ENCODE data around the gene SLC2A5.
"Not testable (repeated sequence)": the region's sequence is repeated elsewhere in the genome, so short reads cannot be mapped to it uniquely, and the experiment has no call there.

The SLC2A5 gene, protein sequence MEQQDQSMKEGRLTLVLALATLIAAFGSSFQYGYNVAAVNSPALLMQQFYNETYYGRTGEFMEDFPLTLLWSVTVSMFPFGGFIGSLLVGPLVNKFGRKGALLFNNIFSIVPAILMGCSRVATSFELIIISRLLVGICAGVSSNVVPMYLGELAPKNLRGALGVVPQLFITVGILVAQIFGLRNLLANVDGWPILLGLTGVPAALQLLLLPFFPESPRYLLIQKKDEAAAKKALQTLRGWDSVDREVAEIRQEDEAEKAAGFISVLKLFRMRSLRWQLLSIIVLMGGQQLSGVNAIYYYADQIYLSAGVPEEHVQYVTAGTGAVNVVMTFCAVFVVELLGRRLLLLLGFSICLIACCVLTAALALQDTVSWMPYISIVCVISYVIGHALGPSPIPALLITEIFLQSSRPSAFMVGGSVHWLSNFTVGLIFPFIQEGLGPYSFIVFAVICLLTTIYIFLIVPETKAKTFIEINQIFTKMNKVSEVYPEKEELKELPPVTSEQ

DNA sequence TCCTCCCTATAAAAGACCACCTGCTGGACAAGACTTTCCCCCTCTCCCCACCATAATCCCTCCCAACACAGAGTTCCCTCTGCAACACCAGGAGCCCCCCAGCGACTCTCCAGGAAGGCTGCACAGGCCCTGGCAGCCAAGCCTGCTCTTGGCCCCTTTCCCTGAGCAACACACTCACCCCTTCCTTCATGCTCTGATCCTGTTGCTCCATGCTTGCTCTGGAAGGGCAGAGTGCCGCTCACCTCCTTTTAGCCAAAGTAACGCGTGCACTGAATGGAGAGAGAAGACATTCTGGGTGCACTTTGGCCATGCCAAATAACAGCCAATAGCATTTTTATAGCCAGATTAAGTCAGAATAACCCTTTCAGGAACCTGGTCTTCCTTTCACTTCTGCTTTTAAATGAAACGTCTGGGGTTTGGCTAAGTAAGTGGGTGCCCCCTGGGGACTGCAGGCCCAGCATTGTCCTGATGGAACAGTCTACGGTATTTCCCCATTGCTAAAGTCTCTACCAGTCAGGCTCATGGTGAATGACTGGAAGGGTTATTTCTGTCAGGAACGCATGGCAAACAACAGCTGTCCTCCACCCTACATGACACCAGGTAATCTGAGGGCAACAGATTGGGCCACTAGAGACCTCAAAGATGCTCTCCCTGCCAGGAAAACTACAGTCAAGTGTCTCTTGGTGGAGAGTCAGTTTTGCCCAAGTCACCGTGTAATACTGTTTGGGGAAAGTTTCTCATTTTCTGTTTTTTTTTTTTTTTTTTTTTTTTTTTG lies at the start of gene SLC2A5:
Gene SLC2A5, minus strand, starts transcription at position 310 of the 775 bp plus-strand sequence. Its CDS starts 99 bp downstream, at position 211.
- no peak for DNase-seq

DNA sequence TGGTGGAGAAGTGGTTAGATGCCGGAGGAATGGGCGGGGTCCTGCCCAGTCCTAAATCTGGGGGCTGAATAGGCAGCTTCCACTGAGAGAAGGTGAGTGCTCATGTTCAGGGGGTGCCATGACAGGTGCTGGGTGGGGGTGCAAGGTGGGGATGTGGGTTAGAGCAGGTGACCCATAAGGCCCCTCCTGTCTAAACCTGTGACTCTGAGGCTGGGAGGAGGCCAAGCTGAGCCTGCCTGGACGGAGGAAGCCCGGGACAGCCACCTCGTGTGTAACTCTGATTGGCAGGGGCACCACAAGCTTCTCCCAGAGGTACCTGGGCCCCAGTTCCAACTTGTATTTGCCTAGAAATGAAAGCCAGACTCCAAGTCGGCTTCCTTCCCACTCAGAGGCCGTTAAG lies 48.8 kb upstream of the SLC2A5 start:
- DNase-seq, result no peak

DNA sequence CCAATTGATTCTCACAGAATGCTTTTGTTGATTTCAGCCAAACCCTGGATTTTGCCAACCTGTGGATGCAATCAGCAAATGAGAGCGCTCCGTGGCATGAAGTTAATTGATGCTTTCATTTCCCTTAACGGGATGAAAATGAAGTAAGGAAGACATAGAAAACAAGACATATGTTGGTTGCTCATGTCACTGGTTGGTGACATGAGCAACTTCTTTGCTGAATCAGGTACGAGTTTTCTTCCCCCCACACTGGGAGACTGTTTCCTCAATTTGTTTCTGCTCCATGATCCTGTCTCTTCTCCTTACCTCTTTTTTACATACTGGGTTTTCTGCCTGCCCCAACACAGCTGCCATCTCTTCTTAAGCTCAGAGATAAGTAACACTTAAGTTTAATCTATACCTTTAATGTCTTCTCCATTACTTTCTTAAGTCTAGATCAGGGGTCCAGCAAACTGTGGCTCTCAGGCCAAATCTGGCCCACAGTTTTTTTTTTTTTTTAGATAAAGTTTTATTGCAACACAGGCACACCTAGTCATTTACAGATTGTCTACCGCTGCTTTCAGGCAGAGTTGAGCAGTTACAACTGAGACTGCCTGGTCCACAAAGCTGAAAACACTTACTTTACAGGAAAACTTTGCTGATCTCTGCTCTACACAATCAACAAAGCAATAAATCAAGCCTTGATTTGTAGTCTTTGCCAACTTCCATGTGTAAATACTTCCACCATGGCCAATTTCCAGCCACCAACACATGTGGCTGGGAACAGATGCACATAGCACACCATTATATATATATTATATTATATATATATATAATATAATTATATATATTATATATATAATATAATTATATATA lies 46.1 kb upstream of the SLC2A5 start:
- no peak for DNase-seq

DNA sequence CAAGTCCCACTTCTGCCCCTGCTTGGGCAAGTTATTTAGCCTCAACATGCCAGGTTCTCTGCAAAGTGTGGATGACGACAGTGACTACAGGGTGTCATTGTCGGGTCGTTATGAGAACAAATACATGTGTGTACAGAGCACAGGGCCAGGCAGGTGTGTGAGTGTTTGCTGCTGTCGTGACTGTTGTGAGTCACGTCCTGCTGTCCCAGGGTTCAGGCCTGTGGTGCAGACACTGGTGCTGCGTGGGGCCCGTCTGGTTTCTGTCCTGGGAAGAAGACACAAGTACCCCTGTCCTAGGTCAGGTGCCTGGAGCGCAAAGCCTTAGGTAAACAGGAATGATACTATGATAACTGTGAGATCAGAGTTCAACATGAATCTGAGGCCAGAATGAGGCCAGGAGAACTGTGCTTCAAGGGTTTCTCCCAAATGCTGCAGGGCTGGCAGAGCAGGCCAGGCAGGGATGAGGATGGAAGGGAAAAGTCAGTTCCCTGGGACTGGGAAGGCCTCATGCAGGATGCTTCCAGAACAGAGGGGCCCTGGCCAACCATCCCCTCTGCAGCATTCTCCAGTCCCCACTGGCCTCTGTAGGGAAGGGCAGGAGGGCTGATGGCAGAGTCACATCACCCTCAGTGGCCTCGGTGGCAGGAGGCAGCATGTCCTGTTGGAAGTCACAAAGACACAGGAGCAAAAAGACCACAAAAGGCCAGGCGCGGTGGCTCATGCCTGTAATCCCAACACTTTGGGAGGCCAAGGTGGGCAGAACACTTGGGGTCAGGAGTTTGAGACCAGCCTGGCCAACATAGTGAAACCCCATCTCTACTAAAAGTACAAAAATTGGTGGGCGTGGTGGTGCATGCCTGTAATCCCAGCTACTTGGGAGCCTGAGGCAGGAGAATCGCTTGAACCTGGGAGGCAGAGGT lies 43.8 kb upstream of the SLC2A5 start:
- DNase-seq, result no peak

DNA sequence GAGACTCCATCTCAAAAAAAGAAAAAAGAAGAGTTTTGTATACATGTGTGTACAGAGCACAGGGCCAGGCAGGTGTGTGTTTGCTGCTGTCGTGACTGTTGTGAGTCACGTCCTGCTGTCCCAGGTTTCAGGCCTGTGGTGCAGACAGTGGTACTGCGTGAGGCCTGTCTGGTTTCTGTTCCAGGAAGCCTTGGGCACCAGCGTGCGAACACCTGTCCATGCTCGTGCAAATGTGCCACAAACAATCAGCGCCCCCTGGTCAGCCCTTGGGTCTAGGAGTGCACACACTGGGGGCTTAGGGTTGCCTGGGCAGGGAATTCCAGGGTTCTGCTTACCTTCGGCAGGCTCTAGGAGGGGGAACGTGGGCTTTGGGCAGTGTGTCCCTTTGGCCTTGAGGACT lies 42.5 kb upstream of the SLC2A5 start:
- peak; percentile 40 for DNase-seq

DNA sequence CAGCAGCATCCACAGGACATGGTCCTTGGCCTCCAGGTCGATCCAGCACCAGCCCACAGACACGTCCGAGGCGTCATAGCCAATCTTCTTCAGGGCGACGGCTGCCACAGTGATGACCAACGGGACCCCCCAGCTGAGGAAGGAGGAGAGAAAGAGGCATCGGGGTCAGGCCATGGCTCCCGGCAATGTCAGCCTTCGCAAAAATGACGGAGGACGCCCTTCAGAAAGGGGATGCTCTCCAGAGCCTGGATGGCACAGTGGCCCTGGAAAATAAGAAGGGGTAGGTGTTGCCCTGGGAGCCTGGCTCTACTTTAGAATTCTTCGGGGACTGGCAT lies 41.9 kb upstream of the SLC2A5 start:
- no peak for DNase-seq

DNA sequence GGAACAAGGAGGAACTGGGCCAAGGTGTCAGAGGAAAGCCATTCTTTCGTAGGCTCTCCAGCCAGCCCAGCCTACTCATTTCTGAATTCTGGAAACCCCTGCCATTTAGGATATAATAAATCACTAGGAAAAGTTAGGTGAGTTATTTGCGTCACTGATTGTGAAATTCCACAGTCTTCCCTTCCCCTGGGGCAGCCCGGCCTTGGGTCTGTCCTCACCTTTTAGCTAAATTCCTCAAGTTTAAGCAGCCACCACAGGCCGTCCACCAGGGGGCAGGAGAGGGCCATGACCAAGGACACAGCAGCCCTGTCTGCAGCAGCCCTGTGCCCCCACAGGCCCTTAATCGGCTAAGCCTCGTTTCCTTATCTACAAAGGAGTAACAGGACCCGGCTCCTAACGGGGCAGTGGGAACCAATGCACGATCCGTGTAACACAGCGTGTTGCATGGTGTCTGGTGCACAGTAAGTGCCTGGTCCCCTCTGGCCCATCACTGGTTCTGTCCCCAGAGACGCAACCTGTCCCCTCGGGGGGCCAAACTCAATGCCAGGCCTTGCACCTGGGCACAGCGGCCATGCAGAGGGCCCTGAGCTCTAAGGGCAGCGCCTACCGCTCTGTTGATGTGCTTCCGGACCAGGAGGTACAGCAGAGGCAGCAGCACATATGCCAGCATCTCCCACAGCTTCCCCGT lies 41.4 kb upstream of the SLC2A5 start:
- DNase-seq, result peak; percentile 92

DNA sequence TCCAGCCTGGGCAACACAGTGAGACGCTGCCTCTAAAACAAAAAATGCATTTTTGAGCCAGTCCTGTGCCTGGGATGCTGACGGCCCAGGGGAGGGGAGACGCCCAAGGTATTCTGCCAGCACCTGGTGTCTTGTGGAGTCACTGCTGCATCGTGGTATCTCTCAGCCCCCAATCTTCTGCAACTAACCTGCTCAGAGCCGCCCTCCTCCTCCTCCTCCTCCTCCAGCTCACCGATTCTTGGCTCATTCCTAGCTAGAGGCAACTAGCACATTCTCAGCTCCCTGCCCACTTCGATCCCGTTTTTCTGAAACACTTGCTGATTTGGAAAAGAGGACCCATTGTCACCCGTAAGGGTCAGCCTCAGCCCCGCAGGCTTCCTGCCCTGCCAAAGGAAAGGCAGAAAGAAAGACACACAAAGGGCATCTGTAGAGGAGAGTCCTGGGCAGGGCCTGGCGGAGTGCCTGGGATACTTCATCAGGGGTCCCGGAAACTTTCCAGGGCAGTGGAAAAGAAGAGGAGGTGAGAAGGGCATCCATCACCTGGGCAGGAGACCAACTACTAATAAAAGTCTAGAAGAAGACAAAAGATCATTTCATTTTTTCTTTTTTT lies 38.7 kb upstream of the SLC2A5 start:
- no peak for DNase-seq

DNA sequence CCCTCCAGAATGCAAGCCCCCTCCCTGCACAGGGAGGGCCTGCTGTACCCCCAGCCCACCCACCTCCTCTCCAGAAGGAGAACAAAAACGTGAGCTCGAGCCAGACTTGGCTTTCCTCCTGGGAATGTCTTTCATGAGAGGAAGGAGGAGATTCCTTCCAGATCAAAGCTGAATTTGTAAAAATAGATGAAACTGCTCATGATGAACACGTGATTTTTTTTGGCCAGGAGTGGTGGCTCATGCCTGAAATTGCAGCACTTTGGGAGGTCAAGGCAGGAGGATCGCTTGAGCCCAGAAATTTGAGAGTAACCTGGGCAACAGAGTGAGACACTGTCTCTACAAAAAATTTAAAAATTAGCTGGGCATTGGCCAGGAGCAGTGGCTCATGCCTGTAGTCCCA lies 37.7 kb upstream of the SLC2A5 start:
- DNase-seq, result no peak

DNA sequence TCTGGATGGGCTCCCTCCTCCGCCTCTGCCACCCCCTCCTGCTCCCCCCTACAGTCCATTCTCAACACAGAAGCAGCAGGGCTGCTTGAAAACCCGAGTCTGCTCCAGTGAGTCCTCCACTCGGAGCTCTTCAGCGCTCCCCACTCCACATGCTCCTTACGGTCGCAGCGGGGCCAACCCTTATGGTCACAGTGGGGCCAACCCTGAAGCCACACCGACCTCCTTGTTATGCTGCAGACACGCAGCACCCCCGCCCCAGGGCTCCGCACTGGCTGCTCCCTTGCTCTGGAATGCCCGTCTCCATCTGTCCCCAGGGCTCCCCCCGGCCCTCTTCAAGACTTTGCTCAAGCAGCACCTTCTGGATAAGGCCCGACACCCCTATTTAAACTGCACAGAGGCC lies 36.9 kb upstream of the SLC2A5 start:
- no peak for DNase-seq

DNA sequence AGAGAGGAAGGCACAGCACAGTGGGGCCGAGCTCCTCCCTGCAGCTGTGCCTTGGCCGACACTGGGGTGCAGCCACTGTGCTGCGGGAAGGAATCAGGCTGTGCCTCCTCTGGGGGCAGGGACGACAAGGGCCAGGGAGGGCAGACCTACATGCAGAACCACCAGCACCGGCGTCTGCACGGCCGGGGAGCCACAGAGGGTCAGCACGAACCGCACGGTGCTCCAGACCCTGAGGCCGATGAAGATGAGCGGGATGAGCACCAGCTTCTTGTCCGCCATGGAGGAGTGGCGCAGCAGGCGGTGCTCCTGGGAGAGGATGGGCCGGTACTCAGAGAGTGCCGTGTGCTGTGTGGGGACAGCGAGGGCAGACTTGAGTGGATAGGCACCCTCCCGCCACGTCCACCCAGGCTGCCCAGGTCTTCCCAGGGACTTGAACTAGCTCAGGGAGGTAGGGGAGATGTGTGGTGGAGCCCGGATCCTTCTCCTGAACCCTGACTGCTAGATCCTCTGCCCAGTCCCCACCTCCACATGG lies 36.0 kb upstream of the SLC2A5 start:
- no peak for DNase-seq

DNA sequence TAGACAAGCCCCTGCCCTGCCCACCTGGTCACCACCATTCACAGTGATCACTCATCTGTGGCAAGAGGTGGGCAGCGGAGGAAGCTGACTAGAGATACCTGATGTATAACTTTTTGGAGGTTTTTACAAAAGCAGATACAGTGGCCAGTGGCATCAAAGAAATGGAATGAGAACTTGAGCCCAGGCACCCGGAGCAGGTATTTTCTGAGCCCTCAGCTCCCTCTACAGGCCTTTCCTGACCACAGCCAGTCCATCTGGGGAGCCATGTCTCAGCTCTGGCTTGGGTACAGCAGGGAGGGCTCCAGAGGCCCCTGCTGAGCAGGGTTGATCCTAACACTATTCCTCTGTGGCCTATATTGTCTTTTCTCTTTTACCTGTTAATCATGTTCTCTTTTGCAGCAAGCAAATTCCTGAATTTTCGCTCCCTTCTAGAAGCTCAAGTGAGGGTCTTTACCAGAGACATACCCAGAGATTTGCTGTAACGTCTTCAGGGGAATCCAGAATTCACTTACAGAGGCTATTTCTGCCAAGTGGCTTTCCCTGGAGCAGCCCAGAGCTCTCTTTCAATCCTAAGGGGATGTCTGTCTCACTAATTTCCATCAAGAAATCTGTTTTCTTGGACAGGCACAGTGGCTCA lies 32.2 kb upstream of the SLC2A5 start:
- DNase-seq, result peak; percentile 29

DNA sequence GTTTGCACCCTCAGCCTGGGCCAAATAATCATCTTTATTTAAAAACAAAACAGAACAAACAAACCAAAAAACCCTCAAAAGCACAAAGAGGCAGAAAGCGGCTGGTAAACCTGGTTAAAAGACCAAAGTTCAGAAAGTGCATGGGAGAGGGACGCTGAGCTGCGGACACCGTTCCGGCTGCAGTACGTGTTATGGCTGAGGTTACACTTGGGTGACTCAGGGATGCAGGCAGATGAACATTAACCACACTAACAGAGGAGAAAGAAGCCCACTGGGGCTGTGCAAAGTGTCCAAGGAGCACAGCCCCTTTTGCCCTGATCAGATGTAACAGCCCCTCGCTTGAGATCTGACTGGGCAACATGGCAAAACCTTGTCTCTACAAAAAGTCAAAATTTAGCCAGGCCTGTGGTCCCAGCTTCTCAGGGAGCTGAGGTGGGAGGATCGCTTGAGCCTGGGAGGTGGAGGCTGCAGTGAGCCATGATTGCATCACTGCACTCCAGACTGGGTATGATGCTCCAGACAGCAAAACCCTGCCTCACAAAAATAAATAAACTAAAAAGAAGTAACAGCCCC lies 31.1 kb upstream of the SLC2A5 start:
- no peak for DNase-seq

DNA sequence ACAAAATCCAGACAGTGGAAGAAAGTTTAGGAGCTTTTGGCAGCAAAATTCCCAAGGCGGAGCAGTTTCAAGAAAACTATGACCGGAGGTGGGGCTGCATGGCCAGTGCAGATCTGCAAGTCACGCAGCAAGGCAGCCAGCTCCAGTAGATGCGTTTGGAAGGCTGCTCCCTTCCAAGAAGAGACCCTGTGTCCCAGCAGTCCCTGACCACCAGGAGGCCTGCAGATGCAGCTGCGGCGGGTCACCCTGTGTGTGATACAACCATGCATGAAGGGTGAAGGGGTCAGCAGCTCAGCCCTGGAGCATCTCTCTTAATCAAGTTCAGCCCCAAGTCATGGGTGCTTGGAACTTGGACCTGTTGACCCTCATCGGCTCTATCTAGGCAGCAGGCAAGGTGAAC lies 30.1 kb upstream of the SLC2A5 start:
- no peak for DNase-seq

DNA sequence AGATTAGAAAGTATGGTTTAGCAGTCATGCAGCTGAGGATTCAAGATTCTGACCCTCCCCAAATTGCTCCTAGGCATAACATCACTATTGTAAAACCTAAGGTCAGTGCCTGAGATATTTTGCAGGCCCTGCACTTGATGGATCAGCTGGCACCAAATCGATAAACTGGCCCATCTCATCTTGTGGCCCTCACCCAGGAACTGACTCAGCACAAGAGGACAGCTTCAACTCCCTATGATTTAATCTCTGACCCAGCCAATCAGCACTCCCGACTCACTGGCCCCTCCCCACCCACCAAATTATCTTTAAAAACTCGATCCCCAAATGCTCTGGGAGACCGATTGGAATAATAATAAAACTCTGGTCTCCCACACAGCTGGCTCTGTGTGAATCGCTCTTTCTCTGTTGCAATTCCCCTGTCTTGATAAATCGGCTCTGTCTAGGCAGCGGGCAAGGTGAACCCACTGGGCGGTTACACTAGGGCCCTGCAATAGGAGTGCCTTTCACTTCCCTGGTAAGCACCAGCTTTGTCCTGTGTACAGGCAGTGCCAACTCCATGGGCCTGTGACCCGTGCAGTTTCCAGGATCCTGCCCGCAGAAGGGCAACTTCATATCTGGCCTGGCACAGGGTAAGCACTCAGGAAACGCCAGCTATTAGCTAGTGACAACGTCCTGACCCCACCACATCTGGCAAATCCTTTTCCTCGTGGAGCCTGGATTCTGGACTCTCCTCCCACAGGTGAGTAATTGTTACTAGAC lies 28.7 kb upstream of the SLC2A5 start:
- no peak for DNase-seq

DNA sequence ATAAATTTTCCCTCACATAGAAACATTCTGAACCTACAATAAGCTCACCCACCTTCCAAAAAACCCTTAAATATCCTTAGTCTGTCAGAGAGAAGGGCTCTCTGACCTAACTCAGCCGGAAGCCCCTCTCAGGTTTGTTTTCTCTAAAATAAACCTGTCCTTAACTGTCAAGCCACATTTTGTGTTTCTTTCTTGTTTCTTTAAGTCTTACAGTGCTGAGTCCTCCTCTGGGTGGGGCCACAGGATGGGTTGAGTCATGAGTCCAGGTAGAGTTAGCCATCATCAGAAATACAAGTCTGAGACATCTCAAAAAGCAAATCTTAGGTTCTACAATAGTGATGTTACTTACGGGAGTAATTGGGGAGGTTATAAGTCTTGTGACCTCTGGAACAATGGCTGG lies 26.4 kb upstream of the SLC2A5 start:
- no peak for DNase-seq

DNA sequence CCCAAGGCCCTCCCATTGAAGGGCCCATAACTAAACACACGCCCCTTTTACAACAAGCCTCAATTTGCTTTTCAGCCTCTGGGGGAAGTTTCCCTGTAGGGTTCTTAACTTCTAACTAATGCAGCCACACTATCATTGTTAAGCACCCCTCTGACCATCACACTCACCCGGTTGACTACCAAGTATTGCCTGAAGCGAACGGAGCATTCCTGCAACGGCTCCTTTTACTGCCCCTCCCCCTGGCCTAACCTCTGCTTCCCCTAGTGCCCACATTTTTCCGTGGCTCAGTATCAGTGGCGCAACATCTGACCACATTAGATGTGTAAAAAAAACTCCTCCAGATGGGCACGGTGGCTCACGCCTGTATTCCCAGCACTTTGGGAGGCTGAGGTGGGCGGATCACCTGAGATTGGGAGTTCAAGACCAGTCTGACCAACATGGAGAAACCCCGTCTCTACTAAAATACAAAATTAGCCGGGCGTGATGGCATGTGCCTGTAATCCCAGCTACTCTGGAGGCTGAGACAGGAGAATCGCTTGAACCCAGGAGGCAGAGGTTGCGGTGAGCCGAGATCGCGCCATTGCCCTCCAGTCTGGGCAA lies 24.7 kb upstream of the SLC2A5 start:
- DNase-seq, result not testable (repeated sequence)

DNA sequence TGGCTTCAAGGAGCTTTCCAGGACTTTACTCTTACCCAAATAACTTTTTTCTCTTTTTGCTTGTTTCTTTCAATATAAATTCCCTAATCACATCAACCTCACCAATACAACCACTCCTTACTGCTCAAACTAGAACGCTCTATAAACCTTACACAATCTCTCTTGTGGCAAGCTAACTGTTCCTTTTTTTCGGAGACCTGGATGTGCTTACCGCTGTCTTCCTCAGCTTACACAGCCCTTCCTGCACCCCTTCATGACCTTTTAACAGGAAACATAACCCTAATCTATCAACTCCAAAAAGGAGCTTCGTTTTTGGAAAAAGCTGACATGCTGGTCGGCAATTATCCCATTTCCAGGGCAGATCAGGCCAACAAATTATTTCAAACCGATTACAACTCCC lies 24.1 kb upstream of the SLC2A5 start:
- no peak for DNase-seq

DNA sequence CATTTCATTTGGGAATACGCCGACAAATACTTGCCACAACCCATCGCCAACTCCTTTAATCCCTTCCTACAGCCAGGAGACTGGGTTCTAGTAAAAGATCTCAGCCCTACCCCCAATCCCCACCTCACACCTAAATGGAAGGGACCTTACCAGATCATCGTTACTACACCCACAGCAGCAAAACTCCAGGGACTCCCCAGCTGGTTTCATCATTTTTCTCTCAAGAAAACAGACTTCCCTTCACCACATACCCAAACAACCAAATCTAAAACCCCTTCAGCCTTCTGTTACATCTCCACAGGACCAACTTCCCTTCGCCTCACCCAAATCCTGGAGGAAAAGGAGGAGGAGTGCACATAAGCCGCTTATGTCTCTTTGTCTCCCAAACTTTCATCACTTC lies 23.7 kb upstream of the SLC2A5 start:
- DNase-seq, result no peak
